PC-3 (cell line): ENCODE results near the gene TIMM29.

Experiments
- EZH2 ChIP-seq: fragments of 300-600 bp; sonication (generic); IDR thresholded peaks from one replicate; pipeline ENCODE4 v1.6.1; 2017; ENCODE audit warnings: antibody characterized with exemption, mild to moderate bottlenecking, low read length; ENCODE audit not compliant: unreplicated experiment
- TF ChIP-seq, protein P1 (sequence below): fragments of 300-600 bp; sonication (generic); conservative IDR thresholded peaks from 2 replicates; pipeline ENCODE4 v1.5.1; 2017; ENCODE audit warnings: antibody characterized with exemption, low read depth, mild to moderate bottlenecking, low read length

DNA sequence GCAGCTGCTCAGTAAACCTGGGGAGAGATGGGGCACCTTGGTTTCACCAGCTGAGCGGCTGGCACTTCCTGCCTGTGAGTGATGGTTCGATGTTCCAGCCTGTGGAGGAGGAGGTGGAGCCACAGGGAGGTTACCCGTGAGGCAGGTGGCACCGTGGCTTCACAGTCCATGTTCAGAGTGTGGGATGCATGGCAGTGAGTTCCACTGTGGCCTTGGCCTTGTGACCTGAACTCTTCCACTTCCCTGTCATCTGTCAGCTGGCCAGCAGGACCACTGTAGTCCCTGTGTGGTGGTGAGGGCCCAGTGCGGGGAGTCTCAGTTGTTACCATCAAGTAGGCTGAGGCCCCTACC lies 49.1 kb downstream of the TIMM29 start:
- TF ChIP-seq, protein P1, sequence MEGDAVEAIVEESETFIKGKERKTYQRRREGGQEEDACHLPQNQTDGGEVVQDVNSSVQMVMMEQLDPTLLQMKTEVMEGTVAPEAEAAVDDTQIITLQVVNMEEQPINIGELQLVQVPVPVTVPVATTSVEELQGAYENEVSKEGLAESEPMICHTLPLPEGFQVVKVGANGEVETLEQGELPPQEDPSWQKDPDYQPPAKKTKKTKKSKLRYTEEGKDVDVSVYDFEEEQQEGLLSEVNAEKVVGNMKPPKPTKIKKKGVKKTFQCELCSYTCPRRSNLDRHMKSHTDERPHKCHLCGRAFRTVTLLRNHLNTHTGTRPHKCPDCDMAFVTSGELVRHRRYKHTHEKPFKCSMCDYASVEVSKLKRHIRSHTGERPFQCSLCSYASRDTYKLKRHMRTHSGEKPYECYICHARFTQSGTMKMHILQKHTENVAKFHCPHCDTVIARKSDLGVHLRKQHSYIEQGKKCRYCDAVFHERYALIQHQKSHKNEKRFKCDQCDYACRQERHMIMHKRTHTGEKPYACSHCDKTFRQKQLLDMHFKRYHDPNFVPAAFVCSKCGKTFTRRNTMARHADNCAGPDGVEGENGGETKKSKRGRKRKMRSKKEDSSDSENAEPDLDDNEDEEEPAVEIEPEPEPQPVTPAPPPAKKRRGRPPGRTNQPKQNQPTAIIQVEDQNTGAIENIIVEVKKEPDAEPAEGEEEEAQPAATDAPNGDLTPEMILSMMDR = no peak
- TF ChIP-seq EZH2 = no peak
